D721Med (cell line): ENCODE data around the gene IFNA5.

Source experiments
- DNase-seq: peaks from one replicate; pipeline ENCODE4 v3.0.0; 2011; ENCODE audit warnings: low spot score; ENCODE audit not compliant: insufficient read length
- FAIRE-seq: peaks from 2 replicates; lab custom pipeline; 2011; peaks lifted over from hg19 to GRCh38; lab: Jason Lieb, UNC
- TF ChIP-seq, protein P1 (sequence below): IDR thresholded peaks from 2 replicates; pipeline ENCODE4 v1.5.1; 2012; ENCODE audit warnings: mild to moderate bottlenecking, control low read depth; ENCODE audit not compliant: insufficient read depth; ENCODE audit errors: missing control alignments

The IFNA5 gene

DNA sequence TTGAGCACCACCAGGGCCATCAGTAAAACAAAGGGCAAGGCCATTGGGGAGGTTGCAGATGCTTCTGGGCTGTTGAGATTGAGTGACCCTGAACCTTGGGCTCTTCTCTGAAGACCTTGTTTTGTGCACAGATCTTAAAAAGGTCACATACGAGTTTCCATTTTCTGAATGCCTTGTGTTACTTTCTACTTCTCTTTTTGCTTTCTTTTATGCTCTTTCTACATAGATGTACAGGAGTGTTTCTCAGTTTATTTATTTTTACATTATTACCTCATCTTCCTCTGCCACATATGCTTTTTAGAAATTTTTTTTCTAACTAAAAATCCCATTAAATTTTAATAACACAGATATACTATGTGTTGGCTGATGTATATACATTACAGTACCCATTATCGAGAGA, at the start of gene IFNA5:
Gene IFNA5 (minus strand): TSS at position 101 of the 400 bp plus-strand sequence. CDS start 57 bp downstream, at position 44.
- FAIRE-seq (no peak), DNase-seq (no peak)
- TF ChIP-seq, protein P1, sequence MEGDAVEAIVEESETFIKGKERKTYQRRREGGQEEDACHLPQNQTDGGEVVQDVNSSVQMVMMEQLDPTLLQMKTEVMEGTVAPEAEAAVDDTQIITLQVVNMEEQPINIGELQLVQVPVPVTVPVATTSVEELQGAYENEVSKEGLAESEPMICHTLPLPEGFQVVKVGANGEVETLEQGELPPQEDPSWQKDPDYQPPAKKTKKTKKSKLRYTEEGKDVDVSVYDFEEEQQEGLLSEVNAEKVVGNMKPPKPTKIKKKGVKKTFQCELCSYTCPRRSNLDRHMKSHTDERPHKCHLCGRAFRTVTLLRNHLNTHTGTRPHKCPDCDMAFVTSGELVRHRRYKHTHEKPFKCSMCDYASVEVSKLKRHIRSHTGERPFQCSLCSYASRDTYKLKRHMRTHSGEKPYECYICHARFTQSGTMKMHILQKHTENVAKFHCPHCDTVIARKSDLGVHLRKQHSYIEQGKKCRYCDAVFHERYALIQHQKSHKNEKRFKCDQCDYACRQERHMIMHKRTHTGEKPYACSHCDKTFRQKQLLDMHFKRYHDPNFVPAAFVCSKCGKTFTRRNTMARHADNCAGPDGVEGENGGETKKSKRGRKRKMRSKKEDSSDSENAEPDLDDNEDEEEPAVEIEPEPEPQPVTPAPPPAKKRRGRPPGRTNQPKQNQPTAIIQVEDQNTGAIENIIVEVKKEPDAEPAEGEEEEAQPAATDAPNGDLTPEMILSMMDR = no peak

DNA sequence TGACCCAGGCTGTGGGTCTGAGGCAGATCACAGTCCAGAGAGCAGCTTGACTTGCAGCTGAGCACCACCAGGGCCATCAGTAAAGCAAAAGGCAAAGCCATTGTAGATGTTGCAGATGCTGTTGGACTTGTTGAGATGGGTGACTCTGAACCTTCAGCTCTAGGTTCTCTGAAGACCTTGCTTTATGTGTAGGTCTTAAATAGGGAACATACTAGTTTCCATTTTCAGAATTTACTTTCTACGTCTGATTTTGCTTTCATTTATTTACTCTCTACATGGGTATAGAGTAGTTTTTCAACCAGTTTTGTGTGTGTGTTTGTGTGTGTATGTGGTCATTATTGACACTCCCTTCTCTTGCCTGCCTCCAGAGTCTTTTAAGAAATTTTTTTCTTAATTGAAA, 45.7 kb upstream of the IFNA5 start, which contains the start of gene IFNA6:
Gene IFNA6 (minus strand): TSS at position 101 of the 400 bp plus-strand sequence. CDS start 0 bp downstream, at position 101.
- no peak for FAIRE-seq
- DNase-seq = no peak
- TF ChIP-seq, protein P1 = no peak

DNA sequence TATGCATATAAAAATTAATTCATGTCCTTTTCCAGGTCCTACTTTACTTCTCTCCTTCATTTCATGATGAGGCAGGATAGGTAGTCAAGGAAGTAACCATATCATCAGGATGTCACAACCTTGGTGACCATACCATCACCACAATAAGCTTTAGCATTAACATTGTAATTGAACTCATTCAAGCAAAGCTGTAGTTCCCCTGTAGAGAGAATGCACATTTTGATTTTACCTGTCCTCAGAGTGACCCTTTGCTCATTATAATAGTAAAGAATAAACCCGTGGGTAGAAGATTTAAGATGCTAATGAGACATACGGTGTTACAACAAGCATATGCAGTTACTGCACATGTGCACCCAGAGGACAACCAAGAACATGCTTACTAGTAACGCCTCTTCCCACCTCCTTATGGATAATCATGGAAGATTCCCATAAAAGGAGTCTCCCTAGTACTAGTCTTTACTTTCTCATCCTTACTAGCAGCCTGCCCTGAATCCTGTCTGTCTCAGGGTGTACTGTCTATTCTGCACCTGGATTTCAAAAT, 43.4 kb upstream of the IFNA5 start:
- FAIRE-seq = no peak
- TF ChIP-seq, protein P1 = no peak
- DNase-seq = no peak

DNA sequence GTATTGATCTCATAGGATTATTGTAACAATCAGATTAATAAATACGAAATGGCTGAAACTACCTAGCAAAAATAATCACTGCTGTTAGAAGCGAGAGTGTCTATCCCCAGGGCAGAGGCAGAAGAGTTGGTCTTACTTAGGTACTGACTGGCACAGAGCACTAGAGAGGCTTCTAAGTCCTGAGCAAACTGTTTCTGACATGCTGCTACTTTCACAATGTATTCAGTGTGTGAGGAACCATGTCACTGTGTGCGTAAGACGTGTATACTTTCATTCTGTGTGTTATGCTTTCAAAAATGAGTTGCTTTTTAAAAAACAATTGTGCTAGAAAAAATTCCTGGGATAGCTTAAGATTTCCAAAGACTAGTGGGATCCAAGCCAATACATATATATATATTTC, 35.6 kb upstream of the IFNA5 start:
- TF ChIP-seq, protein P1 = no peak
- FAIRE-seq (no peak), DNase-seq (no peak)

DNA sequence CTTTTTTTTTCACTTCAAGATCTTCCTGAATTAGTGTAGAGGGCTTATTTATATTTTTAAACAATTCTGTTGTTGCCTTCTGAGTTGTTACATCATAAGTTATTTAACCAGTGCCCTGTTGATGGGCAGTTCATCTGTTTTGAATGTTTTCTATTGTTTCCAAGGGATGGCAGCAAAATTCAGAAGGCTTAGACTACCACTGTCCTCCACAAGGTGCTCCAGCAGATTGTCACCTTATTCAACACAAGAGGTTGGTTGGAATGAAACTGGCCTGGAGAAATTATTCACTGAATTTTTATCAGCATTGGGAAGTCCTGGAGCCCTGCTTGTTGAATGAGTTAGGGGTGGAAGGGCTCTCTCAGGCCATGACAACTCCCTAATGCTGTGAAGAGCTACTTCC, 31.3 kb upstream of the IFNA5 start:
- TF ChIP-seq, protein P1 = no peak
- no peak for DNase-seq
- no peak for FAIRE-seq

DNA sequence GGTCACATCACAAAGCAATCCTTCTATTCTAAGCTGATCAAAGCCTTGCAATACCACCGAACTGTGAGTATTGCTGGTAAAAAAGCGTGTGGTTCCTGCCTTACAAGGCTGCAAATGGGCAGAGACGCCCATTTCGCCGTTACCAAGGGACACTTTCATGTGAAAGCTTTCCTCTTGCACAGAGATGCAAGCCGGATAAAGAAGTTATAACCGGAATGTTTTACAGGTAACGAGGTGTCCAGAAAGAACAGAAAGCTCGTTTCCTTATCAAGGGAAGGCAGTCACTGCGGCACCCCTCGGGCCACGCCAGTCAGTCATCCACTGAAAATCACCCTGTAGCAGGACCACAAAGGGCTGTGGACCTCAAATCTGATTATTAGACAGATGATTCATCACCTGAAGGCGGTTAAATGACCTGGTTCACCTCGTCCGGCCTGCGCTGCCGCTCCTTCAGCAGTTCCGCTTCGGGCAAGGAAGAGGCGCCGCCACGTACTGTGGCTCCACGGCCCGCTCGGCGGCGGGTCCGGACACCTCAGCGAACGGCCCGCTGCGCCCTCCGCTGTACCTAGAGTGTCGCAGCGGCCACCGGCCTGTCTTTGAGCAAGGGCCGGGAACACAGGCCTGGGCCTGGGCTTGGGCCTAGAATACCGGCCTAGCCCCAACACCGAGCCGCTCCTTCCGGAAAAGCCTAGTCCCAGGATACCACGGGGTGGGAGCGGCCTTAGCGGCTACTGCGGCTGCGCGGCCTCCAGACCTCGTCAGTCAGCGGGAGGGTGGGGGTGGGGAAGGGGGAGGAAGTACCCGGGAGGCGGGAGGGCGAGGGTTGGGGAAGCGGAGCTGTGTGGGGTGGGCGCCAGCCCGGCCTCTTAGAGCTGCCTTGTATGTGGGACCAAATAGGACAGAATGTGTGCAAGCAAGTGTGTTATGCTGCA, 29.9 kb upstream of the IFNA5 start, which contains the start of gene KLHL9:
Gene KLHL9 (minus strand): TSS at position 704 of the 932 bp plus-strand sequence. CDS start 545 bp downstream, at position 159.
- FAIRE-seq = no peak
- peak; percentile 78 for DNase-seq

More for the DNA sequence above, 29.9 kb upstream of the IFNA5 start, which contains the start of gene KLHL9:
- TF ChIP-seq, protein P1 = no peak
